ENCODE measurements around the gene CTXND1. TPM values are rescaled to one million over a fixed set of nuclear protein-coding genes. Genes with fewer than 3 reads are reported as not detected.

CTXND1 gene
- total RNA-seq, 3 donors from 2014 or later (not counting 1 experiment from before 2014, with no cell fraction given) = not detected

GRCh38 chr15:80268101-80268500 is 16.1 kb upstream of the CTXND1 start:
- Histone ChIP-seq H3K36me3 (ENCODE audit: control insufficient read depth, insufficient read depth, low read length) (no peaks in the 10 kb centered on the region), H3K27ac (ENCODE audit: low read length) (no peak overlapping the region), H3K9me3 (ENCODE audit: control insufficient read depth, insufficient read depth, low read length) (no peaks in the 10 kb centered on the region), H3K27me3 (ENCODE audit: control insufficient read depth, insufficient read depth, low read length) (no peaks in the 10 kb centered on the region), H3K4me3 (ENCODE audit: low read length) (no peak overlapping the region), H3K4me1 (ENCODE audit: control insufficient read depth, insufficient read depth, low read length) (no peaks in the 10 kb centered on the region)
- no peak overlapping the region for H3K27ac Mint-ChIP-seq
- WGBS (ENCODE audit: insufficient coverage) = 79% methylated on average over 7 of the region's 7 CpGs
- peaks cover under 1 to 13% of the 10 kb centered on the region in 2 donors for H3K27me3 Mint-ChIP-seq (ENCODE audit: low read depth in 2 of 2)
- H3K4me3 Mint-ChIP-seq = no peak overlapping the region
- no peaks in the 10 kb centered on the region for H3K4me1 Mint-ChIP-seq
- no peak for DNase-seq
- no peak for TF ChIP-seq CTCF (IDR thresholded peaks at IDR 0.05)
- H3K9me3 Mint-ChIP-seq = no peaks in the 10 kb centered on the region
- no peaks in the 10 kb centered on the region for H3K36me3 Mint-ChIP-seq
- intact Hi-C loops (cut with micrococcal nuclease) = no loop called here
- no peak for ATAC-seq

DNA sequence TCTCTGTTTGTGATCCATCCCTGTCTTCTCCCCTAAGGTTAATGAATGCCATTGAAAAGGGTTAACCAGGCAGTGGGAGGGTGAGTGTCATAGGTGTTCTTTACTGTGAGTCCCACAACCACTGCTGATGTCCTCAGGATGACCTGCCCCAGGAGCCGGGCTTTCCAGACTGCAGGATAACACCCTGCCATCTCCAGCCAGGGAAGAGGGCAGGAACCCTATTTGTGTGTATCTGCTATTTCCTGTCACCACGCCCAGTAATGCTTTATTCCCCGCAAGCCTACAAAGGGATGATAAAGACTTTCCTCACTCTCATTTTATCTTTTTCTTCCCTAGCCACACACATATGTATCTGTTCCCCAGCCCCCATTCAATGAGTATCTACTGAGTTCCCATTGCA is 15.6 kb upstream of the CTXND1 start:
- no peaks in the 10 kb centered on the region for H3K9me3 Mint-ChIP-seq
- H3K27ac Mint-ChIP-seq = no peak overlapping the region
- peaks cover 5 to 12% of the 10 kb centered on the region in 2 donors for H3K27me3 Mint-ChIP-seq (ENCODE audit: low read depth in 2 of 2)
- DNase-seq (no peak), ATAC-seq (no peak)
- Histone ChIP-seq H3K9me3 (ENCODE audit: control insufficient read depth, insufficient read depth, low read length) (no peaks in the 10 kb centered on the region), H3K4me1 (ENCODE audit: control insufficient read depth, insufficient read depth, low read length) (no peaks in the 10 kb centered on the region), H3K36me3 (ENCODE audit: control insufficient read depth, insufficient read depth, low read length) (no peaks in the 10 kb centered on the region), H3K27me3 (ENCODE audit: control insufficient read depth, insufficient read depth, low read length) (no peaks in the 10 kb centered on the region), H3K27ac (ENCODE audit: low read length) (no peak overlapping the region), H3K4me3 (ENCODE audit: low read length) (no peak overlapping the region)
- no peak overlapping the region for H3K4me3 Mint-ChIP-seq
- intact Hi-C loops (cut with micrococcal nuclease) = no loop called here
- H3K4me1 Mint-ChIP-seq = no peaks in the 10 kb centered on the region
- 83% methylated on average over 3 of the region's 3 CpGs for WGBS (ENCODE audit: insufficient coverage)
- no peaks in the 10 kb centered on the region for H3K36me3 Mint-ChIP-seq
- no peak for TF ChIP-seq CTCF (IDR thresholded peaks at IDR 0.05)

- H3K4me1 Mint-ChIP-seq = no peaks in the 10 kb centered on the region
- peaks cover 7 to 12% of the 10 kb centered on the region in 2 donors for H3K27me3 Mint-ChIP-seq (ENCODE audit: low read depth in 2 of 2)
- intact Hi-C loops (cut with micrococcal nuclease) = no loop called here
- H3K36me3 Mint-ChIP-seq = no peaks in the 10 kb centered on the region
- no peaks in the 10 kb centered on the region for H3K9me3 ChIP-seq (ENCODE audit: control insufficient read depth, insufficient read depth, low read length)
- no peak for DNase-seq
- H3K4me1 ChIP-seq (ENCODE audit: control insufficient read depth, insufficient read depth, low read length) = no peaks in the 10 kb centered on the region
- ATAC-seq = no peak
- no peak overlapping the region for H3K27ac ChIP-seq (ENCODE audit: low read length)
- no peak overlapping the region for H3K4me3 ChIP-seq (ENCODE audit: low read length)
- no peaks in the 10 kb centered on the region for H3K36me3 ChIP-seq (ENCODE audit: control insufficient read depth, insufficient read depth, low read length)
- H3K27ac Mint-ChIP-seq = no peak overlapping the region
- WGBS (ENCODE audit: insufficient coverage) = 87% methylated on average over 4 of the region's 4 CpGs
- no peak overlapping the region for H3K4me3 Mint-ChIP-seq
- no peaks in the 10 kb centered on the region for H3K27me3 ChIP-seq (ENCODE audit: control insufficient read depth, insufficient read depth, low read length)
- no peaks in the 10 kb centered on the region for H3K9me3 Mint-ChIP-seq
- TF ChIP-seq CTCF (IDR thresholded peaks at IDR 0.05) = no peak
Observed at GRCh38 chr15:80266745-80267144, 14.7 kb upstream of the CTXND1 start.

GRCh38 chr15:80266113-80266512 is 14.1 kb upstream of the CTXND1 start:
- WGBS (ENCODE audit: insufficient coverage) = 57% methylated on average over 3 of the region's 3 CpGs
- ATAC-seq (no peak), DNase-seq (no peak)
- no peak overlapping the region for H3K27ac ChIP-seq (ENCODE audit: low read length)
- no peaks in the 10 kb centered on the region for H3K4me1 ChIP-seq (ENCODE audit: control insufficient read depth, insufficient read depth, low read length)
- no peak for TF ChIP-seq CTCF (IDR thresholded peaks at IDR 0.05)
- Mint-ChIP-seq H3K4me3 (no peak overlapping the region), H3K4me1 (no peaks in the 10 kb centered on the region), H3K9me3 (no peaks in the 10 kb centered on the region), H3K27me3 (ENCODE audit: low read depth in 2 of 2) (peaks cover 7 to 12% of the 10 kb centered on the region in 2 donors), H3K27ac (no peak overlapping the region), H3K36me3 (no peaks in the 10 kb centered on the region)
- H3K36me3 ChIP-seq (ENCODE audit: control insufficient read depth, insufficient read depth, low read length) = no peaks in the 10 kb centered on the region
- H3K27me3 ChIP-seq (ENCODE audit: control insufficient read depth, insufficient read depth, low read length) = no peaks in the 10 kb centered on the region
- no peak overlapping the region for H3K4me3 ChIP-seq (ENCODE audit: low read length)
- H3K9me3 ChIP-seq (ENCODE audit: control insufficient read depth, insufficient read depth, low read length) = no peaks in the 10 kb centered on the region
- intact Hi-C loops (cut with micrococcal nuclease) = no loop called here
